ENCODE results near the gene GRID1. TPM values are rescaled to one million over a fixed set of nuclear protein-coding genes. Genes with fewer than 3 reads are reported as not detected.

GRID1 gene
- total and polyA plus RNA-seq, 10 of the 15 experiments (the other 5 are each of a cell fraction or from before 2014, with no cell fraction given), result 0.04 to 0.62 (median 0.08) TPM; not detected in 5

- H3K4me3 ChIP-seq, result no peak overlapping the region
- intact Hi-C loops (cut with micrococcal nuclease; ENCODE audit: unreplicated experiment) (no loop called here), in situ Hi-C loops (cut with MboI) (no loop called here)
- H3K4me2 ChIP-seq (ENCODE audit: control insufficient read depth, insufficient read depth), result no peak overlapping the region
- 52% methylated on average over 18 of the region's 18 CpGs for WGBS (ENCODE audit: insufficient coverage, insufficient replicate concordance, low lambda C conversion rate, missing lambda C conversion rate)
- SMC1A ChIA-PET (ENCODE audit: uncharacterized antibody, unreplicated experiment), result no interaction called here
- FAIRE-seq, result no peak
- H3K36me3 ChIP-seq (ENCODE audit: control insufficient read depth in 2 of 2, insufficient read depth in 2 of 2, low read length in 1 of 2), result no peaks in the 10 kb centered on the region; a peak in 1 of 4 replicates
- TF ChIP-seq USF2 (IDR thresholded peaks at IDR 0.05; ENCODE audit: borderline replicate concordance, low read depth, low read length) (no peak), CHD2 (IDR thresholded peaks at IDR 0.05; ENCODE audit: borderline replicate concordance, low read depth, low read length) (no peak), CHD4 (IDR thresholded peaks at IDR 0.05) (no peak), ZBTB33 (IDR thresholded peaks at IDR 0.05) (no peak), RCOR1 (conservative IDR thresholded peaks at IDR 0.05; ENCODE audit: low read depth, low read length) (no peak), EED (IDR thresholded peaks at IDR 0.05; ENCODE audit: low read depth) (no peak), ZZZ3 (IDR thresholded peaks at IDR 0.05; ENCODE audit: control insufficient read depth, insufficient read length, low read depth) (no peak), IKZF2 (IDR thresholded peaks at IDR 0.05) (no peak), MYB (IDR thresholded peaks at IDR 0.05; ENCODE audit: borderline replicate concordance, low read depth, low read length) (no peak), ZSCAN29 (IDR thresholded peaks at IDR 0.05) (no peak), IKZF1 (conservative IDR thresholded peaks at IDR 0.05) (no peak)
- H2AFZ ChIP-seq (ENCODE audit: control insufficient read depth, low read depth, low read length), result no peak overlapping the region
- no peaks in the 10 kb centered on the region for H3K79me2 ChIP-seq (ENCODE audit: control insufficient read depth, insufficient read depth, low read length)
- no peaks in the 10 kb centered on the region for H4K20me1 ChIP-seq (ENCODE audit: control insufficient read depth, insufficient read depth)
- RAD21 ChIA-PET (ENCODE audit: unreplicated experiment), result no interaction called here
- POLR2A ChIA-PET, result no interaction called here
- CTCF ChIA-PET, result no interaction called here
- BruUV-seq (replicated peaks), result no TSS peak
- H3K27ac ChIP-seq (ENCODE audit: control insufficient read depth, insufficient read depth), result no peak overlapping the region
- H3K4me1 ChIP-seq (ENCODE audit: control insufficient read depth, insufficient read depth, low read length), result no peaks in the 10 kb centered on the region
- ATAC-seq, result no peak
- H3K27me3 ChIP-seq (replicated peaks in 1 of 2; ENCODE audit: control insufficient read depth in 2 of 2, insufficient read depth in 2 of 2, low read length in 1 of 2), result no peaks in the 10 kb centered on the region; a peak in 1 of 4 replicates
- H3K9me3 ChIP-seq (replicated peaks; ENCODE audit: control insufficient read depth, insufficient read depth, low read length), result no peaks in the 10 kb centered on the region
- no peak for DNase-seq (ENCODE audit: low read depth, low spot score)
- no peak overlapping the region for H3K9ac ChIP-seq (ENCODE audit: control insufficient read depth, insufficient read depth, low read length)
Observed at GRCh38 chr10:86206240-86206579, 160.4 kb downstream of the GRID1 start.
